Testis (tissue), 3 donors: ENCODE results near the gene TCERG1L. TPM values are rescaled to one million over a fixed set of nuclear protein-coding genes. Genes with fewer than 3 reads are reported as not detected.

ENCODE experiments used
- DNase-seq: peaks from one replicate; pipeline ENCODE4 v3.0.0-alpha.2; 2019
- H3K27ac ChIP-seq, 2 donors: fragments of 200-600 bp; sonication (generic); one replicate each; pipeline ENCODE4 v1.5.1; 2019
- H3K27me3 ChIP-seq: fragments of 200-600 bp; sonication (generic); one replicate; pipeline ENCODE4 v1.5.1; 2019
- H3K36me3 ChIP-seq: fragments of 200-600 bp; sonication (generic); one replicate; pipeline ENCODE4 v1.5.1; 2017; ENCODE audit warnings: low read depth; ENCODE audit errors: missing control alignments
- H3K4me1 ChIP-seq: fragments of 200-600 bp; sonication (generic); one replicate; pipeline ENCODE4 v1.5.1; 2019
- H3K4me3 ChIP-seq, 2 donors: fragments of 200-600 bp; sonication (generic); one replicate each; pipeline ENCODE4 v1.5.1; 2017 to 2019
- H3K9me3 ChIP-seq: fragments of 200-600 bp; sonication (generic); one replicate; pipeline ENCODE4 v1.5.1; 2017
- POLR2A ChIP-seq: fragments of 450-650 bp; IDR thresholded peaks from one replicate; pipeline ENCODE4 v1.6.1; 2017; ENCODE audit warnings: antibody characterized with exemption, mild to moderate bottlenecking, moderate library complexity
- WGBS, 2 donors: methylation state at CpG; one replicate each; pipeline ENCODE4 v1.1.5; 2018; 5-methylcytosine and 5-hydroxymethylcytosine counted together
- intact Hi-C: fragments of 100-400 bp; cut with DNase I; formaldehyde crosslinking; loops from one replicate; pipeline ENCODE4 v1.15.1; 2023; ENCODE audit warnings: low total_unique reads
- polyA plus RNA-seq: library from polyadenylated mRNA; stranded (reverse); fragments of 350-450 nt; fragmentation: Illumina TruSeq; extraction: RNeasy Lipid Tissue Mini Kit (QIAGEN cat#74804); gene quantifications from one replicate; pipeline ENCODE4 v1.2.3, GENCODE V29; 2014; ENCODE audit warnings: low read depth, low replicate concordance; ENCODE audit not compliant: insufficient read depth
- total RNA-seq, 2 donors: library from RNA; depleted of rRNA; stranded (reverse); fragments of >200 nt; gene quantifications; one replicate each; pipeline ENCODE4 v1.2.3, GENCODE V29; 2016
- TF ChIP-seq, protein P1 (sequence below), 3 experiments: fragments of 450-650 bp in 2 of 3; fragments of 200-600 bp in 1 of 3; sonication (generic) in 1 of 3; IDR thresholded peaks; one replicate each; pipeline ENCODE4 v1.5.1; 2016 to 2019; ENCODE audit warnings: antibody characterized with exemption in 3 of 3, mild to moderate bottlenecking in 2 of 3, moderate library complexity in 1 of 3

TCERG1L gene
- total and polyA plus RNA-seq, 3 donors from 2014 or later, result 3.0 to 8.3 (median 7.7) TPM

- intact Hi-C loops, result no loop called here
- 87 to 89% methylated on average over 11 of the region's 11 CpGs for WGBS, 2 donors
- no peak for DNase-seq
These were observed 6.8 kb upstream of the TCERG1L start for GRCh38 chr10:131318291-131318690.

DNA sequence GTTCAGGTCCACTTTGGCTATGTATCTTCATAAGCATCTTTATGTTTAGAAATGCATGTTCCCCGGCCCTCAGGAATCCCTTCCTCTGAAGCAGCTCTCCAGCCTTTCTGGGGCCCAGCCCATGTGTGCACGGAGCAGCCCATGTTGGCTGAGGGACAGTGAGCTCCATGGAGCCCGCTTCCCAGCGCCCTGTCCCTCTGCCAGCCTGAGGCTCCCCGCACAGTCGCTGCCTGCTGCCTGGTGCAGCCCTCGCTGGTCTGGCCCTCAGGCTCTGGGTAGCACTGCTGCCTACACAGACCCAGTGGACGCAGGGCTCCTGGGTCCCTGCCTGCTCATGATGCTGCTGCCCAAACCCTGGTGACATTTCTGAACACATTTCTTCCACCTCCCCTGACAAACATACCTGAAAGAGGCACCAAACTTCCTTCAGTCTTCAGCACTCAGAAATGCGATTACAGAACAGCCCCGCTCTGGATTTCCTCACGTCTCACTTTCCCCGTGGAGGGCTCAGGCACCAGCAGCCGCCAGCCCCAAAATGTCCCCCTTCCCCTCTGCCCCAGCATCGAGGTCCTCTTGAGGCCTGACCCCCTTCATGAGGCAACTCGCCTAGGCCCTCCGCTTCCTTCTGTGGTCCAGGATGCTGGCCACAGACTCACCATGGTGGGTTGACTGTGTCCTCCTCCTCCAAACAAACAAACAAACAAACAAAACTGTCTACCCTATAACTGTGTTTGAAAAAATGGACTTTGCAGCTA, 5.0 kb upstream of the TCERG1L start:
- H3K27ac ChIP-seq, result no peak overlapping the region
- H3K4me1 ChIP-seq, result peaks cover 5% of the 10 kb centered on the region
- H3K27me3 ChIP-seq, result no peaks in the 10 kb centered on the region
- 89 to 94% methylated on average over 9 to 16 of the region's 16 CpGs for WGBS, 2 donors
- no peak for DNase-seq
- intact Hi-C loops, result no loop called here
- no peaks in the 10 kb centered on the region for H3K36me3 ChIP-seq
- no peaks in the 10 kb centered on the region for H3K9me3 ChIP-seq
- TF ChIP-seq, protein P1, sequence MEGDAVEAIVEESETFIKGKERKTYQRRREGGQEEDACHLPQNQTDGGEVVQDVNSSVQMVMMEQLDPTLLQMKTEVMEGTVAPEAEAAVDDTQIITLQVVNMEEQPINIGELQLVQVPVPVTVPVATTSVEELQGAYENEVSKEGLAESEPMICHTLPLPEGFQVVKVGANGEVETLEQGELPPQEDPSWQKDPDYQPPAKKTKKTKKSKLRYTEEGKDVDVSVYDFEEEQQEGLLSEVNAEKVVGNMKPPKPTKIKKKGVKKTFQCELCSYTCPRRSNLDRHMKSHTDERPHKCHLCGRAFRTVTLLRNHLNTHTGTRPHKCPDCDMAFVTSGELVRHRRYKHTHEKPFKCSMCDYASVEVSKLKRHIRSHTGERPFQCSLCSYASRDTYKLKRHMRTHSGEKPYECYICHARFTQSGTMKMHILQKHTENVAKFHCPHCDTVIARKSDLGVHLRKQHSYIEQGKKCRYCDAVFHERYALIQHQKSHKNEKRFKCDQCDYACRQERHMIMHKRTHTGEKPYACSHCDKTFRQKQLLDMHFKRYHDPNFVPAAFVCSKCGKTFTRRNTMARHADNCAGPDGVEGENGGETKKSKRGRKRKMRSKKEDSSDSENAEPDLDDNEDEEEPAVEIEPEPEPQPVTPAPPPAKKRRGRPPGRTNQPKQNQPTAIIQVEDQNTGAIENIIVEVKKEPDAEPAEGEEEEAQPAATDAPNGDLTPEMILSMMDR (IDR thresholded peaks at IDR 0.05), result no peak
- no peak for TF ChIP-seq POLR2A
- H3K4me3 ChIP-seq, result no peak overlapping the region

More at GRCh38 chr10:131318291-131318690, 6.8 kb upstream of the TCERG1L start:
- Histone ChIP-seq H3K4me1 (no peaks in the 10 kb centered on the region), H3K36me3 (no peaks in the 10 kb centered on the region), H3K4me3 (no peak overlapping the region), H3K27me3 (no peaks in the 10 kb centered on the region), H3K27ac (no peak overlapping the region), H3K9me3 (no peaks in the 10 kb centered on the region)
- TF ChIP-seq POLR2A, result no peak
- TF ChIP-seq, protein P1 (IDR thresholded peaks at IDR 0.05), result no peak

DNA sequence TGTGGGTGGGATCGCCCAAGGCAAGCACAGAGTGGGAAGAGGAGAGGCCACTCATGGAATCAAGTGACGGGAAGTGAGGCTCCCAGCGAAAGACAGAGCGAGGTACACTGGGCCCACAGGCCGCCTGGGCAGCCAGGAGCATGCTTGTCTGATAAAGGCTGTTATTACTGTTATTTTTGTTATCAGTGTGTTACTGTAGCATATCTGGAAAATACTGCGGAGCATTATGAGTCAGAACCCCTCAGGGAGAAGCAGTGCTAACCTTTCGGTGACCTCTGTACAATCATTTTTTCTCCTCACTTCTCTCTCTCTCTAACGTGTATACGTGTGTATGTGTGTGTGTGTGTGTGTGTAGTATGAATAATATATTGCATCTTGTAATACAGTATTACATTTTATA, 3.8 kb upstream of the TCERG1L start:
- no peak for DNase-seq
- Histone ChIP-seq H3K36me3 (no peaks in the 10 kb centered on the region), H3K4me3 (no peak overlapping the region), H3K27me3 (no peaks in the 10 kb centered on the region), H3K27ac (no peak overlapping the region), H3K9me3 (no peaks in the 10 kb centered on the region), H3K4me1 (peaks cover 5% of the 10 kb centered on the region)
- intact Hi-C loops, result no loop called here
- 69 to 72% methylated on average over 9 of the region's 9 CpGs for WGBS, 2 donors
- TF ChIP-seq POLR2A, result no peak

DNA sequence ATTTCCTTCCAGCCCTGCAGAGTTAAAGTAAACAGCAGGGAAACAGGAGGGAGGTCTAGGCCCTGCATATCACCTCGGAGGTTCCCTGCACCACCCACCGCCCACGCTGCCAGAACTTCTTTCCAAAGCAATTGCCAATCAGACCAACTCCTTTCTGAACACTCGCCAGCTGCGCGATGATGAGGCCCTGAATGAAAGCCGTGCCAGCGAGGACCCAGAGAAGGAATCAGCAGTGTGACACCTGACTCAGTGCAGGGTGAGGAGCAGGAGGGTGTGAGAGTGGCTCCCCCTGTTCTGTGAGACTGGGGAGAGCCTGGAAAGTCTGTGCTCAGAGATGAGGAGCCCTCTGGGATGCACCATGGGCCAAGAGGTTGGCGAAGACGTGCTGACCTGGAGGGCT, 3.3 kb upstream of the TCERG1L start:
- TF ChIP-seq, protein P1 (IDR thresholded peaks at IDR 0.05), result no peak
- TF ChIP-seq POLR2A, result no peak
- WGBS, 2 donors, result 76 to 81% methylated on average over 9 to 10 of the region's 10 CpGs
- no peak for DNase-seq
- H3K4me3 ChIP-seq, result no peak overlapping the region
- no peaks in the 10 kb centered on the region for H3K27me3 ChIP-seq
- intact Hi-C loops, result no loop called here
- no peak overlapping the region for H3K27ac ChIP-seq
- H3K4me1 ChIP-seq, result peaks cover 5% of the 10 kb centered on the region
- no peaks in the 10 kb centered on the region for H3K36me3 ChIP-seq
- H3K9me3 ChIP-seq, result no peaks in the 10 kb centered on the region

DNA sequence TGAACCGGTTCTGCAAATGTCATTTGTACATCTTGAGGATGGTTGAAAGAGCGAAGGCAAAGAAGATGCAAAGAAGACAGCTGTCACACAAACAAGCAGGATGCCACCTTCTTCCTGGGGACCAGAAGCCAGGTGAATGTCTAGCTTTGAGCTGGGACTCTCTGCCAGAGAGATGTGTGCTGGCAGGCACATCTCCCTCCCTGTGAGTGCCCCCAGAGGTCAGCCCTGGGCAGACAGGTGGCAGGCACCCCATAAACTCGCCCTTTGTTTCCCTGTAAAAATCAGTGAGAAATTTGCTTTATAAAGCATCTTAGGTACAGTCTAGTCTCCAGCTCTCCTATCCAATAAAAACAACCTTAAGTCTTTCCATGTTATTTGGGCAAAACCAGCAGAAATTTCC, 2.6 kb upstream of the TCERG1L start:
- H3K4me1 ChIP-seq, result peaks cover 5% of the 10 kb centered on the region
- TF ChIP-seq POLR2A, result no peak
- TF ChIP-seq, protein P1 (IDR thresholded peaks at IDR 0.05), result no peak
- H3K9me3 ChIP-seq, result no peaks in the 10 kb centered on the region
- no peaks in the 10 kb centered on the region for H3K36me3 ChIP-seq
- no peaks in the 10 kb centered on the region for H3K27me3 ChIP-seq
- intact Hi-C loops, result no loop called here
- 67 to 89% methylated on average over 3 of the region's 3 CpGs for WGBS, 2 donors
- no peak for DNase-seq
- no peak overlapping the region for H3K27ac ChIP-seq
- no peak overlapping the region for H3K4me3 ChIP-seq
